Left lung (tissue), 10 donors: ENCODE measurements around the gene MACROD2. TPM values are rescaled to one million over a fixed set of nuclear protein-coding genes. Genes with fewer than 3 reads are reported as not detected.
"Not testable (repeated sequence)": the region's sequence is repeated elsewhere in the genome, so short reads cannot be mapped to it uniquely, and the experiment has no call there.

Experiments
- ATAC-seq: fragments of 200-7000 bp; cut with Tn5 transposase; one replicate; pipeline ENCODE4 v1.9.1; 2020; ENCODE audit warnings: moderate library complexity
- DNase-seq, 4 donors: peaks; one replicate each; pipeline ENCODE4 v3.0.0-alpha.2; 2013 to 2020
- H3K27ac ChIP-seq, 2 donors: fragments of 200-600 bp; sonication (generic) in 1 of 2; one replicate each; pipeline versions ENCODE4 v1.5.0 to v1.8.0; 2020 to 2021
- H3K27me3 ChIP-seq, 2 donors: fragments of 200-600 bp; sonication (generic) in 1 of 2; one replicate each; pipeline versions ENCODE4 v1.5.0 to v1.8.0; 2020 to 2021
- H3K36me3 ChIP-seq, 2 donors: fragments of 200-600 bp; sonication (generic) in 1 of 2; one replicate each; pipeline versions ENCODE4 v1.5.0 to v1.8.0; 2020 to 2021
- H3K4me1 ChIP-seq, 2 donors: fragments of 200-600 bp; one replicate each; pipeline ENCODE4 v1.8.0; 2021
- H3K4me3 ChIP-seq, 2 donors: fragments of 200-600 bp; sonication (generic) in 1 of 2; one replicate each; pipeline versions ENCODE4 v1.5.0 to v1.8.0; 2020 to 2021; ENCODE audit warnings: mild to moderate bottlenecking in 1 of 2
- H3K9me3 ChIP-seq, 2 donors: fragments of 200-600 bp; sonication (generic) in 1 of 2; one replicate each; pipeline versions ENCODE4 v1.5.0 to v1.8.0; 2020 to 2021
- intact Hi-C, 2 donors: fragments of 100-400 bp; cut with DNase I; formaldehyde crosslinking; loops; one replicate each; pipeline versions ENCODE4 v1.11.2 to v1.14.2; 2022
- polyA plus RNA-seq, 6 donors: library from polyadenylated mRNA; unstranded; fragments of 120-200 nt; gene quantifications; one replicate each; pipeline ENCODE4 v1.2.1, GENCODE V29; 2013; ENCODE audit not compliant: insufficient read length in 6 of 6
- total RNA-seq, 2 donors: library from RNA; stranded (reverse); fragmentation: NEBNext Ultra II Directional; extraction: Animal tissue kit (Norgen Biotek cat#: 25700); gene quantifications; one replicate each; pipeline ENCODE4 v1.2.1, GENCODE V29; 2021
- TF ChIP-seq, protein P1 (sequence below), 2 donors: fragments of 200-600 bp; sonication (generic) in 1 of 2; IDR thresholded peaks; one replicate each; pipeline versions ENCODE4 v1.5.0 to v1.8.0; 2021; ENCODE audit warnings: antibody characterized with exemption in 2 of 2
- donor health status: DM: no; HTN: yes; CAD: no.
- donor health status: DM: no; HTN: no; CAD: no.

Gene MACROD2
- total and polyA plus RNA-seq, 8 donors = 6.1 to 23.6 (median 8.9) TPM

DNA sequence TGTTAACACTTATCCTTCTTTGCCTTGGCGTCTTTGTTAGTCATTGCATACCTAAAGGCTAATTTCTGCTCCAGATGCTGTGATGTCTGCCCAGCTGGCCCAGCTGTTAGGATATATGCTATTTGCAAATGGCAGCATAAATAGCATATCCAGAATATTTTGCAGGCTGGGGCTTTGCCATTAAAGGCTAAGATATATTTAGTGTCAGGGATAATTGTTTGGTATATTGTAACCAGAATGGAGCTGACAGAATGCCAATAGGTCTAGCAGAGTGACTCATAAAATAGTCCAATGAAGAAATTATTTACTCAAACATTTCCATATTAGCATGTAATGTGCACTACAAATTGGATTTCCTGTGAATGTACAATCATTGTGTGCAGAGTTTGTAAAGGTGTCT lies 926.2 kb downstream of the MACROD2 start:
- H3K4me1 ChIP-seq = no peaks in the 10 kb centered on the region
- intact Hi-C loops = no loop called here
- ATAC-seq (no peak), DNase-seq (no peak)
- no peak overlapping the region for H3K27ac ChIP-seq
- H3K4me3 ChIP-seq = no peak overlapping the region
- TF ChIP-seq, protein P1, sequence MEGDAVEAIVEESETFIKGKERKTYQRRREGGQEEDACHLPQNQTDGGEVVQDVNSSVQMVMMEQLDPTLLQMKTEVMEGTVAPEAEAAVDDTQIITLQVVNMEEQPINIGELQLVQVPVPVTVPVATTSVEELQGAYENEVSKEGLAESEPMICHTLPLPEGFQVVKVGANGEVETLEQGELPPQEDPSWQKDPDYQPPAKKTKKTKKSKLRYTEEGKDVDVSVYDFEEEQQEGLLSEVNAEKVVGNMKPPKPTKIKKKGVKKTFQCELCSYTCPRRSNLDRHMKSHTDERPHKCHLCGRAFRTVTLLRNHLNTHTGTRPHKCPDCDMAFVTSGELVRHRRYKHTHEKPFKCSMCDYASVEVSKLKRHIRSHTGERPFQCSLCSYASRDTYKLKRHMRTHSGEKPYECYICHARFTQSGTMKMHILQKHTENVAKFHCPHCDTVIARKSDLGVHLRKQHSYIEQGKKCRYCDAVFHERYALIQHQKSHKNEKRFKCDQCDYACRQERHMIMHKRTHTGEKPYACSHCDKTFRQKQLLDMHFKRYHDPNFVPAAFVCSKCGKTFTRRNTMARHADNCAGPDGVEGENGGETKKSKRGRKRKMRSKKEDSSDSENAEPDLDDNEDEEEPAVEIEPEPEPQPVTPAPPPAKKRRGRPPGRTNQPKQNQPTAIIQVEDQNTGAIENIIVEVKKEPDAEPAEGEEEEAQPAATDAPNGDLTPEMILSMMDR (IDR thresholded peaks at IDR 0.05) = no peak
- no peaks in the 10 kb centered on the region for H3K36me3 ChIP-seq
- no peaks in the 10 kb centered on the region for H3K9me3 ChIP-seq
- no peaks in the 10 kb centered on the region for H3K27me3 ChIP-seq

DNA sequence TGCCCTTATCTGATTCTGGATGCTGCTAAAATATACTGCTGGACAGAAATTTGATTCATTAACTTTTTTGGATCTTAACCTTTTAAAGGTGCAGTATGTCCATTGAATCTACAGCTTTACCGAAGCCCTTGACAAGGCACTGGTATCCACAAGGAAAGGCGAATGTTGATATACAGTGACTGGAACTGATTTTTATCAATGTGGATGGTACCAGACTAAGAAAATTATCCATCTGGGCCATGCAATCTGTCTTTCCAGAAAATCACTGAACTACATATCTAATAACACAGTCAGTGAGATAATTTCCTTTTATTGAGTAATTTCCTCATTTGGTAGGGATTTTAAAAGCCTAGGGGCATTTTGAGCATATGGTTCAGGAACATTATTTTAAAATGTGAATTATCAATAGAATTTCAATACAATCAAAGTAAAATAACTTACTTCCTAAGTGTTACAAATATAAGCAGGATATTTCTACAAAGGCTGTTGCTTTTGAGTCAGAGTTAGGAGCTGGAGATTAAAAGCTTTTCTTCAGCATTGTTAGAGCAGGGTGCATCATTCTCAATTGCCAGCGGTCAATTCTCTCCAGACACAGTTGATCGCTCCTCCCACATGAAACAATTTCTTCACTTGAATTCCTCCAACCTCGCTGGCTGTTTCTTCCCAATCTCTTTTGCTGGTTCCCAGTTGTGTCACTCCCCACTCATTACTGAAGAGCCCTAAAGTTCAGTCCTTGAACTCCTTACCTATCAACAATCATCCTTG lies 927.4 kb downstream of the MACROD2 start:
- Histone ChIP-seq H3K36me3 (no peaks in the 10 kb centered on the region), H3K27me3 (no peaks in the 10 kb centered on the region), H3K27ac (no peak overlapping the region), H3K4me3 (no peak overlapping the region), H3K4me1 (no peaks in the 10 kb centered on the region), H3K9me3 (peaks cover 0 to 2% of the 10 kb centered on the region in 2 donors)
- no peak for ATAC-seq
- TF ChIP-seq, protein P1 (IDR thresholded peaks at IDR 0.05) = no peak
- no peak for DNase-seq
- intact Hi-C loops = no loop called here

DNA sequence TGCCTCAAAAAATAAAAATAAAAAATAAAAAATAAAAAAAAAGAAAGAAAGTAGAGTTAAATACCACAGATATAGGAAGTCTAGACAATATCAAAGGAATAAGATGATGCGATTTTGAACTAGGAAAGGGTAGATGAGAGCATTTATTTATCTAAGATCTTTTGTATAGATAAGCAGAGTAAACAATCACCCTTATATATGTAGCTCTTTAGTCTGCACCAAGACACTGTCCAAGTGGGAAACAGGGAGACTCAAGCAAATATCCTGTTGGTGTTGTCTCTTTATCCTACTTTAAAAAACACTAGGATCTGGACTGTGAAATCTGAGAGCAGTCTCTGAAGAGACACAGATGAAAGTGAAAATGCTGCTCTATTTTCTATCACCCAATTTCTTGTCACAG lies 929.1 kb downstream of the MACROD2 start:
- H3K27me3 ChIP-seq = no peaks in the 10 kb centered on the region
- no peak overlapping the region for H3K27ac ChIP-seq
- TF ChIP-seq, protein P1 (IDR thresholded peaks at IDR 0.05) = no peak
- H3K9me3 ChIP-seq = peaks cover 0 to 2% of the 10 kb centered on the region in 2 donors
- no peak overlapping the region for H3K4me3 ChIP-seq
- intact Hi-C loops = no loop called here
- H3K4me1 ChIP-seq = no peaks in the 10 kb centered on the region
- ATAC-seq = no peak
- DNase-seq = no peak
- no peaks in the 10 kb centered on the region for H3K36me3 ChIP-seq

DNA sequence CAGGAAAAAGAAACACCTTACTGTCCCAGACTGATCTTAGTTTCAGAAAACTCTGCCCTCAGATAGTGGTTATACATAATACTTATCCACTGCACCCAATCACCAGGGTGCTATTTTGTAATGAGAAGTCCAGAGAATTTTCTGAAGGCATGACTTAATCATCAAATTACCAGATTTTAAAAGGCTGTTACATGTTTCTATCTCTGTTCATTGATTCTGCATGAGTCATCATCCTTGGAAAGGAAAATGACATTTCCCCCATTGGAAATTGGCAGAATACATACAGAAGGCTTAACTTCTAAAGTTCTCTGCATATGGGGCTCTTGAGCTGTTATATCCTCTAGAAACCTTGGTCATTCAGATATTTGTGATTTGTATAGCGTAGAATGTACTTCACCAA lies 930.0 kb downstream of the MACROD2 start:
- intact Hi-C loops = no loop called here
- TF ChIP-seq, protein P1 (IDR thresholded peaks at IDR 0.05) = no peak
- ATAC-seq = no peak
- no peaks in the 10 kb centered on the region for H3K4me1 ChIP-seq
- H3K36me3 ChIP-seq = no peaks in the 10 kb centered on the region
- H3K27me3 ChIP-seq = no peaks in the 10 kb centered on the region
- H3K4me3 ChIP-seq = no peak overlapping the region
- no peak overlapping the region for H3K27ac ChIP-seq
- no peak for DNase-seq
- peaks cover 0 to 2% of the 10 kb centered on the region in 2 donors for H3K9me3 ChIP-seq

DNA sequence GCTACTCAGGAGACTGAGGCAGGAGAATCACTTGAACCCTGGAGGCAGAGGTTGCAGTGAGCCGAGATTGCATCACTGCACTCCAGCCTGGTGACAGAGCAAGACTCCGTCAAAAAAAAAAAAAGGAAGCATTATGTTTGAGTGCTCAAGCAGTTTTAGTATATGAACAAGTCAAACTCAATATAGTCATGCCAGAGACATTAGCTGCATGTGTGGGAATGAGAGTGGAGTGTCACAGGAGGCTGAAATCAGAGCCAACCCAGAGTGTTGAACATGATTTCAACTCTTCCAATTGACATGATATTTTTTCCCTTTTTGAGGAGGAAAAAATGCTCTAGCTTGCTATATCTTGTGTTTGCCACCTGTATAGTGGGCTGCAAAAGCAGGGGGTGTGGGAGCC lies 931.1 kb downstream of the MACROD2 start:
- intact Hi-C loops, H3K4me1 ChIP-seq, H3K9me3 ChIP-seq, ATAC-seq, H3K36me3 ChIP-seq, H3K4me3 ChIP-seq, DNase-seq, H3K27me3 ChIP-seq, H3K27ac ChIP-seq: not testable (repeated sequence)

DNA sequence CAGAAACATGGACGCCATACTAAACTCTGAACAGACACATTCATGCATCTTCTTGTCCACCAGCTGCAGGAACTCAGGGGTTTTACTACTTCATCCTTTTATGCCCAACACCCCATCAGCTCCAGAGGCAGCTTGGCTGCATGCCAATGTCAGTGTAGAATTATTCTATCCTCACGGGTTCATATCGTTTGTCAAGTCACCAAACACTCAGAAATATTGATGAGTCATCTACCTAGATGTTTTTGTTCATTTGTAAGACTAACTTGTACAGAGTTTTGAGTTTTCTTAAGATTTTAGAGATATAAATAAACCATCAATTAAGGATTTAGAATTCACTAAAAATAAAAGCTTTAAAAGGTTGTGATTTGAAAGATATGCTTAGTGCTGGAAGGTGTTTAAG lies 932.8 kb downstream of the MACROD2 start:
- Histone ChIP-seq H3K27me3 (no peaks in the 10 kb centered on the region), H3K4me1 (no peaks in the 10 kb centered on the region), H3K27ac (no peak overlapping the region), H3K9me3 (peaks cover 0 to 2% of the 10 kb centered on the region in 2 donors), H3K36me3 (no peaks in the 10 kb centered on the region), H3K4me3 (no peak overlapping the region)
- intact Hi-C loops = no loop called here
- TF ChIP-seq, protein P1 (IDR thresholded peaks at IDR 0.05) = no peak
- ATAC-seq (no peak), DNase-seq (no peak)
